GM19043 (cell line): ENCODE data around the gene PDLIM3.
"Not testable (repeated sequence)": the region's sequence is repeated elsewhere in the genome, so short reads cannot be mapped to it uniquely, and the experiment has no call there.

Source experiments
- ATAC-seq: cut with Tn5 transposase; IDR thresholded peaks from one replicate; pipeline ENCODE4 v1.9.1; 2021; ENCODE audit warnings: low read depth; ENCODE audit not compliant: unreplicated experiment

Gene PDLIM3

GRCh38 chr4:185554365-185555126 is 19.2 kb upstream of the PDLIM3 start:
- ATAC-seq, result no peak

- no peak for ATAC-seq
Measured at GRCh38 chr4:185552254-185552653, 16.9 kb upstream of the PDLIM3 start.

GRCh38 chr4:185550933-185551332 is 15.6 kb upstream of the PDLIM3 start:
- ATAC-seq, result no peak

GRCh38 chr4:185549095-185549639 is 13.9 kb upstream of the PDLIM3 start:
- no peak for ATAC-seq

GRCh38 chr4:185548587-185548986 is 13.3 kb upstream of the PDLIM3 start:
- no peak for ATAC-seq

GRCh38 chr4:185546335-185546734 is 11.0 kb upstream of the PDLIM3 start:
- ATAC-seq, result no peak

- no peak for ATAC-seq
Measured at GRCh38 chr4:185542626-185543315, 7.5 kb upstream of the PDLIM3 start.

- ATAC-seq, result no peak
Measured at GRCh38 chr4:185541251-185541727, 6.0 kb upstream of the PDLIM3 start.

GRCh38 chr4:185540487-185541120 is 5.3 kb upstream of the PDLIM3 start:
- ATAC-seq, result no peak

GRCh38 chr4:185540040-185540439 is 4.7 kb upstream of the PDLIM3 start:
- no peak for ATAC-seq

- ATAC-seq, result no peak
Measured at GRCh38 chr4:185538806-185539205, 3.5 kb upstream of the PDLIM3 start.

- no peak for ATAC-seq
Measured at GRCh38 chr4:185536411-185536709, 1.1 kb upstream of the PDLIM3 start.

GRCh38 chr4:185535612-185536410 is 504 bp upstream of the PDLIM3 start:
- no peak for ATAC-seq

- ATAC-seq, result no peak
Measured at GRCh38 chr4:185534511-185534865, 819 bp downstream of the PDLIM3 start.

GRCh38 chr4:185532795-185533324 is 2.4 kb downstream of the PDLIM3 start:
- ATAC-seq, result no peak

- no peak for ATAC-seq
Measured at GRCh38 chr4:185532293-185532692, 3.0 kb downstream of the PDLIM3 start.

- not testable (repeated sequence) for ATAC-seq
Measured at GRCh38 chr4:185531654-185532053, 3.7 kb downstream of the PDLIM3 start.

- no peak for ATAC-seq
Measured at GRCh38 chr4:185529413-185529812, 5.9 kb downstream of the PDLIM3 start.

- no peak for ATAC-seq
Measured at GRCh38 chr4:185524888-185525863, 10.1 kb downstream of the PDLIM3 start.
